CD4-positive, alpha-beta memory T cell (primary cell): ENCODE measurements around the gene NPBWR2. TPM values are rescaled to one million over a fixed set of nuclear protein-coding genes. Genes with fewer than 3 reads are reported as not detected.
"Not testable (repeated sequence)": the region's sequence is repeated elsewhere in the genome, so short reads cannot be mapped to it uniquely, and the experiment has no call there.

Experiments
- CTCF ChIA-PET: fragments of 350-600 bp; sonication (Branson Sonifier 250); formaldehyde crosslinking; loops from one replicate; lab custom pipeline; 2021; ENCODE audit warnings: inconsistent platforms; ENCODE audit not compliant: partially characterized antibody; lab: Charles Lee
- POLR2A ChIA-PET: fragments of 350-600 bp; sonication (Branson Sonifier 250); formaldehyde crosslinking; loops from one replicate; lab custom pipeline; 2021; ENCODE audit not compliant: partially characterized antibody; lab: Charles Lee
- DNase-seq, 5 donors: peaks; one replicate each; pipeline versions ENCODE4 v3.0.0 to v3.0.0-alpha.2; 2020 to 2022; ENCODE audit warnings: mixed read lengths in 1 of 5
- H3K27ac ChIP-seq: one replicate; pipeline ENCODE4 v1.7.0; 2013; ENCODE audit warnings: low read depth, low read length
- H3K27me3 ChIP-seq: 2 replicates; pipeline ENCODE4 v1.7.0; 2013; ENCODE audit warnings: mild to moderate bottlenecking, low read length, moderate library complexity; ENCODE audit not compliant: insufficient read depth
- H3K36me3 ChIP-seq: 2 replicates; pipeline ENCODE4 v1.7.0; 2013; ENCODE audit warnings: mild to moderate bottlenecking, low read length, moderate library complexity; ENCODE audit not compliant: insufficient read depth
- H3K4me1 ChIP-seq: 2 replicates; pipeline ENCODE4 v1.7.0; 2013; ENCODE audit warnings: mild to moderate bottlenecking, low read length, moderate library complexity; ENCODE audit not compliant: insufficient read depth
- H3K4me3 ChIP-seq, 2 donors: one replicate each; pipeline ENCODE4 v1.7.0; 2013; ENCODE audit warnings: low read length in 2 of 2, mild to moderate bottlenecking in 1 of 2
- H3K9me3 ChIP-seq, 2 donors: one replicate each; pipeline ENCODE4 v1.7.0; 2013; ENCODE audit warnings: low read length in 2 of 2, control low read depth in 1 of 2; ENCODE audit not compliant: control insufficient read depth in 1 of 2
- H3K27ac Mint-ChIP-seq, 7 donors: one replicate each; pipeline ENCODE4 v1.8.0; 2020 to 2021; ENCODE audit warnings: mixed read lengths in 7 of 7, mild to moderate bottlenecking in 6 of 7, inconsistent platforms in 3 of 7, moderate library complexity in 3 of 7
- H3K27me3 Mint-ChIP-seq, 2 donors: one replicate each; pipeline ENCODE4 v1.8.0; 2020 to 2021; ENCODE audit warnings: mixed read lengths in 2 of 2
- H3K36me3 Mint-ChIP-seq, 2 donors: one replicate each; pipeline ENCODE4 v1.8.0; 2020 to 2021; ENCODE audit warnings: mixed read lengths in 2 of 2, inconsistent platforms in 1 of 2, mild to moderate bottlenecking in 1 of 2
- H3K4me1 Mint-ChIP-seq, 4 donors: one replicate each; pipeline ENCODE4 v1.8.0; 2020 to 2021; ENCODE audit warnings: mixed read lengths in 4 of 4, mild to moderate bottlenecking in 1 of 4
- H3K4me3 Mint-ChIP-seq, 8 donors: one replicate each; pipeline ENCODE4 v1.8.0; 2020 to 2021; ENCODE audit warnings: mixed read lengths in 8 of 8, mild to moderate bottlenecking in 7 of 8, moderate library complexity in 6 of 8, inconsistent platforms in 3 of 8
- H3K9me3 Mint-ChIP-seq, 8 donors: one replicate each; pipeline ENCODE4 v1.8.0; 2020 to 2021; ENCODE audit warnings: mixed read lengths in 8 of 8, mild to moderate bottlenecking in 5 of 8, inconsistent platforms in 3 of 8, moderate library complexity in 1 of 8
- intact Hi-C: fragments of 100-400 bp; cut with micrococcal nuclease; formaldehyde crosslinking; loops from one replicate; pipeline ENCODE4 v1.15.1; 2023
- polyA plus RNA-seq, 2 donors: library from polyadenylated mRNA; unstranded; fragments of 300-500 nt; fragmentation: Illumina TruSeq; gene quantifications; one replicate each; pipeline ENCODE4 v1.2.3, GENCODE V29; 2021
- total RNA-seq, 2 experiments: library from RNA; stranded (reverse); gene quantifications; one replicate each; pipeline ENCODE4 v1.2.3, GENCODE V29; 2021

NPBWR2 gene
- total and polyA plus RNA-seq, 4 experiments from 2014 or later = not detected

GRCh38 chr20:64088586-64088985 lies 18.8 kb downstream of the NPBWR2 start:
- H3K27me3 ChIP-seq, CTCF ChIA-PET, POLR2A ChIA-PET, H3K27ac Mint-ChIP-seq, H3K36me3 Mint-ChIP-seq, H3K4me3 ChIP-seq, H3K27me3 Mint-ChIP-seq, H3K36me3 ChIP-seq, DNase-seq, H3K4me3 Mint-ChIP-seq, intact Hi-C loops, H3K9me3 ChIP-seq, H3K4me1 ChIP-seq, H3K27ac ChIP-seq: not testable (repeated sequence)
- Mint-ChIP-seq H3K4me1 (peaks cover 6 to 15% (median 8%) of the 10 kb centered on the region in 4 donors), H3K9me3 (peaks cover 0 to 14% (median 3%) of the 10 kb centered on the region in 8 donors)

GRCh38 chr20:64087226-64087825 lies 20.0 kb downstream of the NPBWR2 start:
- intact Hi-C loops, POLR2A ChIA-PET: not testable (repeated sequence)
- CTCF ChIA-PET = interaction anchor here (1.2 kb wide), 1 partner anchor 33 kb away, joined by 3 read pairs; no protein-coding TSS in a partner anchor

GRCh38 chr20:64086801-64087200 lies 20.6 kb downstream of the NPBWR2 start:
- no peak overlapping the region for H3K4me3 ChIP-seq
- H3K4me1 Mint-ChIP-seq = peaks cover 7 to 22% (median 14%) of the 10 kb centered on the region in 4 donors
- intact Hi-C loops = no loop called here
- no peaks in the 10 kb centered on the region for H3K36me3 ChIP-seq
- peaks cover 0 to 14% (median 3%) of the 10 kb centered on the region in 8 donors for H3K9me3 Mint-ChIP-seq
- H3K9me3 ChIP-seq = no peaks in the 10 kb centered on the region
- H3K4me3 Mint-ChIP-seq = peak overlapping the region in 1 of 8 donors; percentile 25
- no peak overlapping the region for H3K27ac Mint-ChIP-seq
- peaks cover 21% of the 10 kb centered on the region for H3K4me1 ChIP-seq
- ChIA-PET CTCF (interaction anchor here (0.9 to 1.2 kb wide), 2 partner anchors 14 to 34 kb away, joined by 3 read pairs; no protein-coding TSS in a partner anchor), POLR2A (no interaction called here)
- no peaks in the 10 kb centered on the region for H3K27me3 Mint-ChIP-seq
- no peaks in the 10 kb centered on the region for H3K27me3 ChIP-seq
- H3K27ac ChIP-seq = no peak overlapping the region
- H3K36me3 Mint-ChIP-seq = no peaks in the 10 kb centered on the region
- no peak for DNase-seq

More at GRCh38 chr20:64087226-64087825, 20.0 kb downstream of the NPBWR2 start:
- H3K27me3 Mint-ChIP-seq, H3K9me3 ChIP-seq, H3K27ac ChIP-seq, H3K27ac Mint-ChIP-seq, H3K36me3 Mint-ChIP-seq, H3K4me3 Mint-ChIP-seq, H3K27me3 ChIP-seq, DNase-seq, H3K4me3 ChIP-seq, H3K36me3 ChIP-seq: not testable (repeated sequence)
- Mint-ChIP-seq H3K9me3 (peaks cover 0 to 14% (median 3%) of the 10 kb centered on the region in 8 donors), H3K4me1 (peaks cover 8 to 19% (median 12%) of the 10 kb centered on the region in 4 donors)
- peaks cover 17% of the 10 kb centered on the region for H3K4me1 ChIP-seq

DNA sequence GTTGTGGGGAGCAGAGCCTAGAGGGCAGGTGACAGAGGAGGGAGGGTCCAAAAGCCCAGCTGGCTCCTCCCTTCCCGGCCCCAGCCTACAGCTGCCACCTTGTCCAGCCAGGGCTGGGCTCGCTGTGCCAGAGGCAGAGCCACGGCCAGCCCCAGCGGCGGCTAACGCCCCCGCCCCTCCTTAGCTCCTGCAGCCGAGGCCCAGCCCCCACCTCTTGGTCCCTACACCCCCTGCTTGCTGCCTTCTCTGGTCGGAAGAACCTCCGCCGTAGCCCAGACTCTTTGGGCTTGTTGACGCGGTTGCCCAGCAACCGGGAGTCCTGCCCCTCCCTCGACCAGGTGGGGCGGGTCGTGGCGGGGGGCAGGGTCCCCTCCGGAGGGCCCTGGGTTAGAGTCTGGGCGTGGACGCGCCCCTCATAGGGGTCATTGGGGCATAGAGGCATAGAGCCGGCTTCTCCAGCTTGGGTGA lies 22.6 kb downstream of the NPBWR2 start:
- no peaks in the 10 kb centered on the region for H3K36me3 Mint-ChIP-seq
- Histone ChIP-seq H3K27ac (peak overlapping the region; percentile 9), H3K9me3 (no peaks in the 10 kb centered on the region), H3K27me3 (no peaks in the 10 kb centered on the region), H3K4me3 (no peak overlapping the region), H3K36me3 (no peaks in the 10 kb centered on the region), H3K4me1 (peaks cover 26% of the 10 kb centered on the region)
- intact Hi-C loops = no loop called here
- H3K4me3 Mint-ChIP-seq = peak overlapping the region in 7 of 8 donors; percentile 84 to 93 (median 85)
- CTCF ChIA-PET = interaction anchor here (1.0 to 5.2 kb wide), 6 partner anchors 15 to 104 kb away, joined by 3 to 73 read pairs (median 7); partner anchors contain the start of gene PRPF6
- peaks cover 0 to 14% (median 3%) of the 10 kb centered on the region in 8 donors for H3K9me3 Mint-ChIP-seq
- POLR2A ChIA-PET = interaction anchor here (0.9 to 1.9 kb wide), 4 partner anchors 13 to 26 kb away, joined by 3 to 7 read pairs (median 6); partner anchors contain the start of gene TCEA2
- H3K4me1 Mint-ChIP-seq = peaks cover 11 to 39% (median 25%) of the 10 kb centered on the region in 4 donors
- H3K27me3 Mint-ChIP-seq = no peaks in the 10 kb centered on the region
- H3K27ac Mint-ChIP-seq = peak overlapping the region in 3 of 7 donors; percentile 45 to 52 (median 52)
- DNase-seq = no peak

DNA sequence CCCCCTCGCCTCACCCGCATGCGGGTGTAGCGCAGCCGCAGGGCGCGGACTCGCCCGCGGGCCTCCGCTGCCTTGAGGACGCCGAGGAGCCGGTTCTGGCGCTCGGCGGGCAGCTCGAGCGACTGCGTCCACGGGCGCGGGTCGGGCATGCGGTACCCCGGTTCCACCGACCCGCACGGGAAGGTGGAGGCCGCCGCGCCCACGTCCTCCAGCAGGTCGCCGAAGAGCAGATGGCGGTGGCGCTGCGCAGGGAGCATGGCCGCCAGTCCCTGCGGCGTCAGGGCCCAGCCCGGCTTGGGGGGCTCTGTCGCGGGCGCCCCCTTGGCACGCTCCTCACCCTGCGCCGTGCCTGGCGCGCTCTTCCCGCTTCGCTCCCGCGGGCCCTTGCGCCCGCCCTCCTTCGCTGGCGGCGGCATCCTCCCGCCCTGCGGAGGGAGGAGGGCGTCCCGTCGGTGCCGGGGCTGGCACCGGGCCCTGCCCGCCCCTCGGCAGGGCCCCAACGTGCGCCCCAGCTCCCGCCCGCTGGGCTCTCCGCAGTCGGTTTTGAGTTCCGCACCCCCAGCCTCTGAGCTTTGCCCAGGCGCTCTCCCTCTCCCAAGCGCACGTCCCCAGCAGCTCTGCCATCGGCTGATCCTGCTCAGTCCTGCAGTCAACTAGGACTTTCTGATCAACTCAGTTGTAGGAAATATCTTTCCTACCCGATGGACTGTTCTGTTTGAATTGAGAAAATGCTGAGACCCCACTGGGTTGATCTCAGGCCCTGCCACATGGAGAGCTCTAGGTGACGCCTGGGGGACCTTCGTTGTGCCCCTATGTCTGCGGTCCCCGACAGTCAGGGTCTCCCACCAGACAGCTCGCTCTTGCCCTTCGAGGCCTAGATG lies 23.3 kb downstream of the NPBWR2 start, which contains the start of gene LKAAEAR1:
TSS of gene LKAAEAR1 (minus strand) at position 595 of the 881 bp plus-strand sequence. CDS start at position 416, 179 bp downstream.
- DNase-seq = peak in 1 of 5 donors; percentile 23
- Mint-ChIP-seq H3K9me3 (peaks cover 0 to 14% (median 3%) of the 10 kb centered on the region in 8 donors), H3K27me3 (no peaks in the 10 kb centered on the region), H3K36me3 (peaks cover 0 to 1% of the 10 kb centered on the region in 2 donors), H3K4me3 (peak within 1 kb of the TSS; percentile 84 to 93 (median 88)), H3K4me1 (peaks cover 11 to 40% (median 26%) of the 10 kb centered on the region in 4 donors), H3K27ac (peak within 1 kb of the TSS in 5 of 7 donors; percentile 52 to 89 (median 74))
- H3K4me3 ChIP-seq = peak within 1 kb of the TSS; percentile 29 to 51
- H3K36me3 ChIP-seq = no peaks in the 10 kb centered on the region
- no peaks in the 10 kb centered on the region for H3K9me3 ChIP-seq
- H3K27ac ChIP-seq = peak within 1 kb of the TSS; percentile 9
- intact Hi-C loops = loop anchor here (1.0 kb wide), 2 partner anchors 36 to 45 kb away; no protein-coding TSS in a partner anchor
- POLR2A ChIA-PET = interaction anchor here (0.9 to 1.9 kb wide), 9 partner anchors 12 to 172 kb away, joined by 3 to 13 read pairs (median 5); partner anchors contain the start of genes PRPF6 and TCEA2
- peaks cover 26% of the 10 kb centered on the region for H3K4me1 ChIP-seq
- CTCF ChIA-PET = interaction anchor here (0.9 to 5.2 kb wide), 10 partner anchors 9 to 179 kb away, joined by 3 to 73 read pairs (median 4); partner anchors contain the start of gene PRPF6
- H3K27me3 ChIP-seq = no peaks in the 10 kb centered on the region

DNA sequence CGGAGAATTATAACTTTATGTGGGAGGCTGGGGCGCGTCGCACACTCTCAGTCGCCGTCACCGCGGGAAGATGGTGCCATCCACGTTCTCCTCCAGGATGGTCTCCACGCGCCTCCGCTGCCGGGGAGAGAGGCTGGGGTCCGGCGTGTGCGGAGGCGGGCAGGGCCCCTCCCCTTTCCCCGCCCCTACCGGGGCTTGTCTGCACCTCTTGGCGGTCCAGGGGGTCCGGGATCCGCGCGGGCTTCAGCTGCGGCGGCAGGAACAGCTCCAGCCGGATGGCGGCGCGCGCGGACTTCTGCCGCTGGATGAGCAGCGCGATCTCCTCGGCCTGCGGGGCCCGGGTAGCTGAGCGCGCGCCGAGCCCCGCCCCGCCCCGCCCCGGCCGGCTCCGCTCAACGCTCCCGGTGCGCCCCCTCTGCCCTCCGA lies 24.0 kb downstream of the NPBWR2 start:
- intact Hi-C loops = loop anchor here (1.0 kb wide), 2 partner anchors 37 to 44 kb away; no protein-coding TSS in a partner anchor
- ChIA-PET POLR2A (interaction anchor here (1.2 to 1.9 kb wide), 8 partner anchors 11 to 173 kb away, joined by 3 to 13 read pairs (median 6); partner anchors contain the start of genes PRPF6 and TCEA2), CTCF (interaction anchor here (0.9 to 5.2 kb wide), 9 partner anchors 10 to 179 kb away, joined by 3 to 73 read pairs (median 4); partner anchors contain the start of gene PRPF6)
- Histone ChIP-seq H3K4me3 (peak overlapping the region; percentile 29 to 51), H3K27me3 (no peaks in the 10 kb centered on the region), H3K27ac (no peak overlapping the region), H3K36me3 (no peaks in the 10 kb centered on the region), H3K4me1 (peaks cover 26% of the 10 kb centered on the region), H3K9me3 (no peaks in the 10 kb centered on the region)
- DNase-seq = peak; percentile 50 to 64 (median 60)
- H3K27me3 Mint-ChIP-seq = no peaks in the 10 kb centered on the region
- peaks cover 11 to 44% (median 27%) of the 10 kb centered on the region in 4 donors for H3K4me1 Mint-ChIP-seq
- peak overlapping the region in 3 of 7 donors; percentile 35 to 89 (median 74) for H3K27ac Mint-ChIP-seq
- H3K36me3 Mint-ChIP-seq = peaks cover 0 to 3% of the 10 kb centered on the region in 2 donors
- H3K4me3 Mint-ChIP-seq = peak overlapping the region; percentile 68 to 81 (median 76)
- peaks cover 0 to 14% (median 3%) of the 10 kb centered on the region in 8 donors for H3K9me3 Mint-ChIP-seq
